Stimulated activated effector memory CD8-positive, alpha-beta T cell treated with anti-CD3 and anti-CD28 coated beads, Interleukin-12 subunit alpha, Interleukin-12 subunit beta, amount 100 ng/mL, for 72 hours (primary cell): Measurements from ENCODE around the gene HSD11B2.

Source experiments
- ATAC-seq: fragments of 150-1000 bp; cut with Tn5 transposase; 2 replicates; pipeline ENCODE4 v1.10.0; 2021
- DNase-seq, 2 donors: peaks; one replicate each; pipeline ENCODE4 v3.0.0; 2021 to 2022; ENCODE audit warnings: low spot score in 2 of 2
- H3K27ac Mint-ChIP-seq: one replicate; pipeline ENCODE4 v1.8.0; 2022; ENCODE audit warnings: mild to moderate bottlenecking, mixed read lengths
- H3K36me3 Mint-ChIP-seq: one replicate; pipeline ENCODE4 v1.8.0; 2022; ENCODE audit warnings: mild to moderate bottlenecking, mixed read lengths
- H3K4me1 Mint-ChIP-seq: one replicate; pipeline ENCODE4 v1.8.0; 2022; ENCODE audit warnings: mixed read lengths
- H3K4me3 Mint-ChIP-seq: one replicate; pipeline ENCODE4 v1.8.0; 2022; ENCODE audit warnings: mild to moderate bottlenecking, mixed read lengths
- H3K9me3 Mint-ChIP-seq: one replicate; pipeline ENCODE4 v1.8.0; 2022; ENCODE audit warnings: mixed read lengths

HSD11B2 gene

DNA sequence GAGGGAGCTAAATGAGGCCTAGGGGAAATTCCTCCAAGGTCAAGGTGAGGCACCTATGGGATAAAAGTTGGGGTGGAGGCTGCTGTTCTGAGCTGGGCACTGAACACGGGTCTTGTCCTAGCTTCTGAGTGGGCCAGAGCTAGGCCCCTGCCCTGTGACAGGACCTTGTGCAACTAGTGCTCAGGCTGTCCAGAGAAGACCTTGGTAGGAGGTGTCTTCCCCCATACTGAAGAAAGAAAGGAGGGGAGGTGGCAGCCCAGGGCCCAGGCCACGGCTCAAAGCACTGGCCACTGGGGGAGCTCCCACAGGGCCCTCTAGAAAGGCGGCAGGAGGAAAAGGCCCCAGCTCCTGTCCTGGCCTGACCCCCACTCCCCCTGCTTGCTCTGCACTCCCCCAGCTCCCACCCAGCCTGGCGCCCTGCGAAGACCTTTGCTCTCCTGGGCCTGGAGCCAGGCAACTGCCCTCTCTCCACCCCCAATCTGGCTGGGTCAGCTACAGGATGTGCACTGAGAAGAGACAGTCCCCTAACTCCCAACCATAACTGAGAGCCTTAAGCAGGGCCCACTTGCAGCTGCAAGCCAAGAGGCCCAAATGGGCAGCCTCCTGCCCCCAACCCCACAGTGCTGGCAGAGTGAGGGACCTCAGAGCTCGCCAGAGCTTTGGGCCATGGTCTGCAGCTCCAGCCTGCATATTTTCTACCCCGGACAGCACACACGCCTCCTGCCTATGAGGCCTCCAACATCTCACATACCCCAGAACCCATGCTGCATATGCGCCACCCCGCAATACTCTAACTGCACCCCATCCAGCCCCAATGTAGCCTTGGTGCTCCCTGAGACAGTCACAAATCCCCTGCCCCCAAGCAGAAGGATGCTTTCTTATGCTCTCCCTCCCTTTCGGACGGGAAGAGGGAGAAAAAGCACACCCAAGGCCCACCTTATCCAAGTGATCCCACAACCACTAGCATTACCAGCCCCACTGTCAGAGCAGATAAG lies 15.3 kb downstream of the HSD11B2 start:
- Mint-ChIP-seq H3K4me1 (peaks cover 35% of the 10 kb centered on the region), H3K36me3 (peaks cover 10% of the 10 kb centered on the region), H3K4me3 (no peak overlapping the region), H3K27ac (peak overlapping the region; percentile 71), H3K9me3 (no peaks in the 10 kb centered on the region)
- ATAC-seq (no peak), DNase-seq (no peak)

GRCh38 chr16:67446968-67447507 lies 16.1 kb downstream of the HSD11B2 start:
- DNase-seq (no peak), ATAC-seq (no peak)
- H3K4me1 Mint-ChIP-seq, result peaks cover 35% of the 10 kb centered on the region
- no peak overlapping the region for H3K4me3 Mint-ChIP-seq
- peaks cover 5% of the 10 kb centered on the region for H3K36me3 Mint-ChIP-seq
- no peaks in the 10 kb centered on the region for H3K9me3 Mint-ChIP-seq
- H3K27ac Mint-ChIP-seq, result peak overlapping the region; percentile 77

DNA sequence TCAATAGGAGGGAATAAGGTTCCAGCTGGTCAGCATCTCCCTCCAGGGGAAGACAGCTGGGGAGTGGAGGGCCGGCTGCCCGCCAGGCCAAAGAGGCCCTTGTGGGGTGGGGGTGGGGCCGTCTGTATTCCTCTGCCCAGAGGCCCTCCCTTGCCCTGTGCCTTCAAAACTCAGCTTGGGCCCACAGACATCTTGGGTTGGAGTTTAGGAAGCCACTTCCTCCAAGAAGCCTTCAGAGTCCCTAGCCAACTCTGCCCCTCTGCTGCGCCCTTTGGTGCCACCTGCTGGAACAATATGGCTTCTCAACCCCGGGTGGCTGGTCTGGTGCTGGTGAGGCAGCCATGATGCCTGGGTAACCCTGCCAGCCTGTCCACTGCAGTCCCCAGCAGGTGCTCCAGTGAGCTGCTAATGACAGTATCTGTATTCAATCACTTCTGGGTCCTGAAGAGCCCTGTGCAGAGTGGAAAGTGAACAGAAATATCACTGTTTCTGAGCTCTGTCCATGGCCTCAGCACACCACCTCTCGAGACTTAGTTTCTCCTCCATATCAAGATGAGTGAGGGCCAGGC lies 16.7 kb downstream of the HSD11B2 start:
- Mint-ChIP-seq H3K4me3 (no peak overlapping the region), H3K36me3 (peaks cover 5% of the 10 kb centered on the region), H3K27ac (peak overlapping the region; percentile 77), H3K9me3 (no peaks in the 10 kb centered on the region), H3K4me1 (peaks cover 35% of the 10 kb centered on the region)
- ATAC-seq (peak; percentile 89), DNase-seq (peak; percentile 73 to 89)

GRCh38 chr16:67448580-67448979 lies 17.7 kb downstream of the HSD11B2 start:
- no peak for ATAC-seq
- peaks cover 5% of the 10 kb centered on the region for H3K36me3 Mint-ChIP-seq

DNA sequence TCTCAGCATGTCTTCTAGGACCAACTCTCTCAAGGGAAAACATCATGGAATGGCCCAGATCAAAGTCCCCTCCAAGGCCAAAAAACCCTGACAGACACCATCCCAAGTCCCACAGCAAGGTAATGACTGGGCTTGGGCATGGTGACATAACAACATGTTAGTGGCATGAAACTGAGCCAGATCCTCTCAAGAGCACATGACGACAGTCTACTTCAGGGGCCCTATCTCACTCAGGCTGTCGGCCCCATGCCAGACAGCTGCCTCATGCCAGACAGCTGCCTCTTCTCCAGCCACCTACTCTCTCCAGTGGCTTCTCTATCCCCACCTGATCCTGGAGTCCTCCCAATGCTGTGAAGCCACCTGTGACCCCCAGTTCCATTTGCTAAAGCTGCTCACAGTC lies 18.4 kb downstream of the HSD11B2 start:
- Mint-ChIP-seq H3K36me3 (no peaks in the 10 kb centered on the region), H3K9me3 (no peaks in the 10 kb centered on the region), H3K4me3 (no peak overlapping the region), H3K4me1 (peaks cover 41% of the 10 kb centered on the region), H3K27ac (peak overlapping the region; percentile 45)
- DNase-seq (no peak), ATAC-seq (no peak)

More at GRCh38 chr16:67448580-67448979, 17.7 kb downstream of the HSD11B2 start:
- Mint-ChIP-seq H3K9me3 (no peaks in the 10 kb centered on the region), H3K27ac (no peak overlapping the region), H3K4me3 (no peak overlapping the region), H3K4me1 (peaks cover 35% of the 10 kb centered on the region)
- no peak for DNase-seq

GRCh38 chr16:67449739-67450138 lies 18.8 kb downstream of the HSD11B2 start:
- Mint-ChIP-seq H3K36me3 (no peaks in the 10 kb centered on the region), H3K27ac (peak overlapping the region; percentile 45), H3K4me1 (peaks cover 42% of the 10 kb centered on the region), H3K9me3 (no peaks in the 10 kb centered on the region), H3K4me3 (no peak overlapping the region)
- no peak for DNase-seq
- no peak for ATAC-seq

DNA sequence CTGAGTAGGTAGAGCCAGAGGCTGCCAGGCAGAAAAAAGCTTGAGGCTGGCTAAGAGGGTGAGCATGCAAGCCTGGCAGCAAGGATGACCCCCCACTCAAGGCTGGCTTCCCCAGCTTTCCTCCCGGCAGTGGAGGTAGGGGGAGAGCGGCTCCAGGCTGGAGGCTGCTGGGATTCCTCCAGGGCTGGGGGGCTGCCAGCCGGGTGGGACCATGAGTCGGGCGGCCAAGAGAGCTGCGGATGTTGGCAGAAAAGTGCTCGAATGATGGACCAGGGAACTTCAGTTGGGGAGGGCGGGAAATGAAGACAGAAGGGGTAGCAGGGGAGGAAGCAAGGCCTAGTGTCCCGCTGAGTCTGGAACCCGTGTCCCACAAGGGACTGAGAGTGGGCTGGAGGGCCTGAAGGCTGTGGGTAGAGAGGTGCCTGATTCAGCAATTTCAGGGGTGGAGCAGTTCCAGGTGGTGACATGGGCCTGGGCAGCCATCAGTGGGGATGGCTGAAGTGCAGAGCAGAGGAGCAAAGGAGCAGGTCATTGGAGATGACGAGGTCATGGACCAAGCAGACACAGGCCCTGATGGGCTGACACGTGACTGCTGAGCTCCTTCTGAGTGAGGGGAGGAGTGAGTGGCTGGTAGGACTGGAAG lies 20.3 kb downstream of the HSD11B2 start:
- no peak for DNase-seq
- Mint-ChIP-seq H3K9me3 (no peaks in the 10 kb centered on the region), H3K27ac (peak overlapping the region; percentile 45), H3K4me3 (no peak overlapping the region), H3K36me3 (no peaks in the 10 kb centered on the region), H3K4me1 (peaks cover 46% of the 10 kb centered on the region)
- ATAC-seq, result no peak

- no peak for DNase-seq
- Mint-ChIP-seq H3K4me1 (peaks cover 42% of the 10 kb centered on the region), H3K9me3 (no peaks in the 10 kb centered on the region), H3K36me3 (no peaks in the 10 kb centered on the region), H3K4me3 (no peak overlapping the region), H3K27ac (peak overlapping the region; percentile 45)
- no peak for ATAC-seq
These were observed 20.9 kb downstream of the HSD11B2 start for GRCh38 chr16:67451704-67452435.

DNA sequence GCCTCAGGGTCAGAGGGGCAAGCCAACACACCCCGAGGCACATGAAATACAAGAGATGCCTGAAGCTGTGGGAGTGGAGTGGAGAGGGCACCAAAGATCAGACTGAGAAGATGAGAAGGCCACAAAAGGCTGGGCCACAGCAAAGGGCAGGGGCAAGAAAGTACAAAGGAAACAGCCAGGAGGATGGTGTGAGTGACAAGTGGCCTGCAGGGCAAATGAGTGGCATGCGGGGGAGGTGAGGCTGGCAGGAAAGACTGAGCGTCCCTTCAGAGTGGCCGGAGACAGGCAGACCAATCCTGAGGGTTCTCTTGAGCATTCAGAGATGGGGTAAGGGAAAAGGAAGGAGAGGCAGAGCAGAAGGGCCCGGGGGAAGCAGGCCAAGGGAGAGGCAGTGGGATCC lies 23.2 kb downstream of the HSD11B2 start:
- no peak overlapping the region for H3K4me3 Mint-ChIP-seq
- H3K27ac Mint-ChIP-seq, result peak overlapping the region; percentile 96
- no peaks in the 10 kb centered on the region for H3K36me3 Mint-ChIP-seq
- peaks cover 48% of the 10 kb centered on the region for H3K4me1 Mint-ChIP-seq
- H3K9me3 Mint-ChIP-seq, result no peaks in the 10 kb centered on the region
- DNase-seq (no peak), ATAC-seq (no peak)

GRCh38 chr16:67454852-67455251 lies 23.9 kb downstream of the HSD11B2 start:
- Mint-ChIP-seq H3K36me3 (no peaks in the 10 kb centered on the region), H3K9me3 (no peaks in the 10 kb centered on the region), H3K4me1 (peaks cover 41% of the 10 kb centered on the region), H3K4me3 (no peak overlapping the region), H3K27ac (peak overlapping the region; percentile 96)
- ATAC-seq, result no peak
- no peak for DNase-seq

DNA sequence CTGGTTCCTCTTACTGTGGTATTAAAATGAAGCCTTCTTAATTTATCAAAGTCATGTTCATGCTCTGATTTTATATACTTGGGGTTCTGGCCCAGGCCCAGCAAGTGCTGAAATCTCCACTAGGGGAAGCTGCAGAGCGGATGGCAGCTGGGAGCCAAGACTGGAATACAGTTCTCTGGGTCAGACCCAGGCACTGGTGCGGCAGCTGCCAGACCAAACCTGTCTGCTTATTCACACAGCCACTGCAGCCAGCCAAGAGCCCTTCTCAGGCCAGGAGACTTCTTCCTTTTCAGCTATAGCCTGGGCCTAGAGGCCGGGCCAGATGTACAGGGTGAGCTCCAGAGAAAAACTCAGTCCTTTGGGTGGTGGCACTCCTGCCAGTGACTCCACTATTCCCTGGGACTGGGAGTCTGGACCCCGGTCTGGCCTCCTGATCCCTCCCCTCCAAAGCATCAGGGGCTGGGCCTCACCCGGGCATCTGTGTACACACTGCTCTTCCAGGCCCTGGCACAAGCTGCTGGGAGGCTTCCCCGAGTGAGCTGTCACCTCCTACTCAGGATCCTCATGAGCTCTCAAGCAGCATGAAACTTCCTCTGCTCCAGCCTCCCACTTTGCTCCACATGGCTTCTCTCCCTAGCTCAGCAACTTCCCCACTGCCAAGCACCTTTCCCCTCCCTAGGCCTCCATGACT lies 25.6 kb downstream of the HSD11B2 start:
- Mint-ChIP-seq H3K4me3 (no peak overlapping the region), H3K27ac (peak overlapping the region; percentile 96), H3K9me3 (no peaks in the 10 kb centered on the region), H3K36me3 (no peaks in the 10 kb centered on the region), H3K4me1 (peaks cover 43% of the 10 kb centered on the region)
- DNase-seq, result no peak
- no peak for ATAC-seq

- Mint-ChIP-seq H3K36me3 (no peaks in the 10 kb centered on the region), H3K9me3 (no peaks in the 10 kb centered on the region), H3K4me3 (no peak overlapping the region), H3K27ac (peak overlapping the region; percentile 96), H3K4me1 (peaks cover 51% of the 10 kb centered on the region)
- ATAC-seq (no peak), DNase-seq (no peak)
These were observed 26.7 kb downstream of the HSD11B2 start for GRCh38 chr16:67457611-67458010.

- DNase-seq, result no peak
- Mint-ChIP-seq H3K4me1 (peaks cover 56% of the 10 kb centered on the region), H3K9me3 (no peaks in the 10 kb centered on the region), H3K27ac (peak overlapping the region; percentile 49), H3K36me3 (no peaks in the 10 kb centered on the region), H3K4me3 (no peak overlapping the region)
- ATAC-seq, result no peak
These were observed 27.3 kb downstream of the HSD11B2 start for GRCh38 chr16:67458121-67458641.
